Neural cell (in vitro differentiated cells): Measurements from ENCODE around the gene UNC5CL. TPM values are rescaled to one million over a fixed set of nuclear protein-coding genes. Genes with fewer than 3 reads are reported as not detected.

Experiments
- H2AFZ ChIP-seq: fragments of 200-600, 300-800 bp; sonication (generic), shearing (Covaris generic); 2 replicates; pipeline ENCODE4 v1.6.0; 2014; ENCODE audit warnings: low read depth, mild to moderate bottlenecking, antibody characterized with exemption, low read length, moderate library complexity
- H3F3A ChIP-seq: fragments of 200-600 bp; shearing (Covaris generic); 2 replicates; pipeline ENCODE4 v1.6.1; 2016; ENCODE audit warnings: mild to moderate bottlenecking, moderate library complexity, mixed read lengths, antibody characterized with exemption, low read length; ENCODE audit not compliant: insufficient read depth, poor library complexity, severe bottlenecking
- H3K27ac ChIP-seq: fragments of 200-600, 300-800 bp; sonication (generic), shearing (Covaris generic); 2 replicates; pipeline ENCODE4 v1.5.1; 2014; ENCODE audit warnings: mild to moderate bottlenecking, low read length, moderate library complexity
- H3K27me3 ChIP-seq: fragments of 300-800, 200-600 bp; sonication (generic), shearing (Covaris generic); 2 replicates; pipeline ENCODE4 v1.6.0; 2014; ENCODE audit warnings: mild to moderate bottlenecking, low read depth, low read length, moderate library complexity; ENCODE audit not compliant: insufficient read depth
- H3K36me3 ChIP-seq: fragments of 300-800, 200-600 bp; sonication (generic), shearing (Covaris generic); 2 replicates; pipeline ENCODE4 v1.5.1; 2014; ENCODE audit warnings: mild to moderate bottlenecking, antibody characterized with exemption, low read length, moderate library complexity; ENCODE audit not compliant: insufficient read depth
- H3K4me2 ChIP-seq: fragments of 300-800, 200-600 bp; sonication (generic), shearing (Covaris generic); 2 replicates; pipeline ENCODE4 v1.6.0; 2014; ENCODE audit warnings: mild to moderate bottlenecking, low read length
- H3K4me3 ChIP-seq: fragments of 300-800, 200-600 bp; sonication (generic), shearing (Covaris generic); 2 replicates; pipeline ENCODE4 v1.5.1; 2014; ENCODE audit warnings: mild to moderate bottlenecking, low read length, moderate library complexity
- H3K79me2 ChIP-seq: fragments of 200-600 bp; shearing (Covaris generic); replicated peaks from 2 replicates; pipeline ENCODE4 v1.6.0; 2014; ENCODE audit warnings: mild to moderate bottlenecking, low read length, moderate library complexity; ENCODE audit not compliant: insufficient read depth
- H3K9ac ChIP-seq: fragments of 300-800, 200-600 bp; sonication (generic), shearing (Covaris generic); 2 replicates; pipeline ENCODE4 v1.6.1; 2016; ENCODE audit warnings: mild to moderate bottlenecking, low read length, mixed read lengths
- H3K9me2 ChIP-seq: fragments of 200-600 bp; shearing (Covaris generic); 2 replicates; pipeline ENCODE4 v1.6.1; 2016; ENCODE audit warnings: mild to moderate bottlenecking, low read length, mixed read lengths; ENCODE audit not compliant: insufficient read depth
- H3K9me3 ChIP-seq: fragments of 200-600, 300-800 bp; sonication (generic), shearing (Covaris generic); 2 replicates; pipeline ENCODE4 v1.6.1; 2016; ENCODE audit warnings: mild to moderate bottlenecking, mixed run types, low read length, moderate library complexity, mixed read lengths
- H4K20me1 ChIP-seq: fragments of 200-600 bp; shearing (Covaris generic); 2 replicates; pipeline ENCODE4 v1.6.1; 2016; ENCODE audit warnings: mild to moderate bottlenecking, mixed run types; ENCODE audit not compliant: insufficient read depth
- EP300 ChIP-seq: fragments of 450-650 bp; conservative IDR thresholded peaks from 2 replicates; pipeline ENCODE4 v1.6.1; 2014; ENCODE audit warnings: antibody characterized with exemption, mild to moderate bottlenecking, moderate library complexity; ENCODE audit not compliant: poor library complexity, severe bottlenecking
- EZH2 ChIP-seq: fragments of 200-600, 300-800 bp; shearing (Covaris generic), sonication (generic); IDR thresholded peaks from 2 replicates; pipeline ENCODE4 v1.6.1; 2014; ENCODE audit warnings: antibody characterized with exemption, low read length, borderline replicate concordance, mild to moderate bottlenecking; ENCODE audit not compliant: insufficient read depth, poor library complexity, severe bottlenecking
- MXI1 ChIP-seq: fragments of 450-650 bp; conservative IDR thresholded peaks from 2 replicates; pipeline ENCODE4 v1.6.1; 2014; ENCODE audit warnings: antibody characterized with exemption, mild to moderate bottlenecking; ENCODE audit not compliant: poor library complexity, severe bottlenecking
- POLR2AphosphoS5 ChIP-seq: IDR thresholded peaks from 2 replicates; pipeline ENCODE4 v1.6.1; 2012
- RAD21 ChIP-seq: fragments of 450-650 bp; conservative IDR thresholded peaks from 2 replicates; pipeline ENCODE4 v1.6.1; 2014; ENCODE audit warnings: antibody characterized with exemption, mild to moderate bottlenecking, moderate library complexity
- SMC3 ChIP-seq: fragments of 450-650 bp; conservative IDR thresholded peaks from 2 replicates; pipeline ENCODE4 v1.6.1; 2014; ENCODE audit warnings: antibody characterized with exemption, mild to moderate bottlenecking, moderate library complexity; ENCODE audit not compliant: poor library complexity
- TAF1 ChIP-seq: IDR thresholded peaks from 2 replicates; pipeline ENCODE4 v1.6.1; 2012; ENCODE audit warnings: low read depth
- polyA plus RNA-seq: library from polyadenylated mRNA; depleted of rRNA; stranded (reverse); fragments of >200 nt; gene quantifications from 2 replicates; pipeline ENCODE4 v1.2.3, GENCODE V29; 2014
- TF ChIP-seq, protein P1 (sequence below): fragments of 450-650 bp; IDR thresholded peaks from 2 replicates; pipeline ENCODE4 v1.5.1; 2014; ENCODE audit warnings: antibody characterized with exemption, mild to moderate bottlenecking, moderate library complexity; ENCODE audit not compliant: poor library complexity, severe bottlenecking
- TF ChIP-seq, protein P2 (sequence below): IDR thresholded peaks from 2 replicates; pipeline ENCODE4 v1.6.1; 2012; ENCODE audit warnings: borderline replicate concordance

The UNC5CL gene
- polyA plus RNA-seq, 1 donor from 2014 or later = 1.0 TPM

DNA sequence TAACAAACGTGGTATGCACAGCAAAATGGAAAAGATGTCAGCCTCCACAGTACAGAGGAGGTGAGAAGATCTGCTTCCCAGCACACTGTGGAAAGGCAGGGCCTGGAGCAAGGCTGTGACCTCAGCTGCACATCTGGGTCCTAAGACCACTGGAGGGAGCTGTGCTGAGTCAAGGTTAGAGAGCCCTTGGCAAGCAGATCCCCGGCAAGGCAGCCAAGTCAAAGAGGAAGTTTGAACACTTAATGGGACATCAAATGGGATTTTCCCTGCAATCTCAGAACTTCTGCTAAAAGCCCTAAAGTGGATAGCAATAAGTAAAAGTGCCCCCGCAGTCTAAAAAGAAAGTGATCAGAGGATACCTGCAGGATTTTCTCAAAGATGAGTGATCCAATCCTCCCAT is 39.5 kb downstream of the UNC5CL start:
- TF ChIP-seq TAF1 (no peak), SMC3 (no peak), POLR2AphosphoS5 (no peak), EP300 (no peak), EZH2 (no peak), RAD21 (no peak)
- TF ChIP-seq, protein P1, sequence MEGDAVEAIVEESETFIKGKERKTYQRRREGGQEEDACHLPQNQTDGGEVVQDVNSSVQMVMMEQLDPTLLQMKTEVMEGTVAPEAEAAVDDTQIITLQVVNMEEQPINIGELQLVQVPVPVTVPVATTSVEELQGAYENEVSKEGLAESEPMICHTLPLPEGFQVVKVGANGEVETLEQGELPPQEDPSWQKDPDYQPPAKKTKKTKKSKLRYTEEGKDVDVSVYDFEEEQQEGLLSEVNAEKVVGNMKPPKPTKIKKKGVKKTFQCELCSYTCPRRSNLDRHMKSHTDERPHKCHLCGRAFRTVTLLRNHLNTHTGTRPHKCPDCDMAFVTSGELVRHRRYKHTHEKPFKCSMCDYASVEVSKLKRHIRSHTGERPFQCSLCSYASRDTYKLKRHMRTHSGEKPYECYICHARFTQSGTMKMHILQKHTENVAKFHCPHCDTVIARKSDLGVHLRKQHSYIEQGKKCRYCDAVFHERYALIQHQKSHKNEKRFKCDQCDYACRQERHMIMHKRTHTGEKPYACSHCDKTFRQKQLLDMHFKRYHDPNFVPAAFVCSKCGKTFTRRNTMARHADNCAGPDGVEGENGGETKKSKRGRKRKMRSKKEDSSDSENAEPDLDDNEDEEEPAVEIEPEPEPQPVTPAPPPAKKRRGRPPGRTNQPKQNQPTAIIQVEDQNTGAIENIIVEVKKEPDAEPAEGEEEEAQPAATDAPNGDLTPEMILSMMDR = no peak
- TF ChIP-seq, protein P2, sequence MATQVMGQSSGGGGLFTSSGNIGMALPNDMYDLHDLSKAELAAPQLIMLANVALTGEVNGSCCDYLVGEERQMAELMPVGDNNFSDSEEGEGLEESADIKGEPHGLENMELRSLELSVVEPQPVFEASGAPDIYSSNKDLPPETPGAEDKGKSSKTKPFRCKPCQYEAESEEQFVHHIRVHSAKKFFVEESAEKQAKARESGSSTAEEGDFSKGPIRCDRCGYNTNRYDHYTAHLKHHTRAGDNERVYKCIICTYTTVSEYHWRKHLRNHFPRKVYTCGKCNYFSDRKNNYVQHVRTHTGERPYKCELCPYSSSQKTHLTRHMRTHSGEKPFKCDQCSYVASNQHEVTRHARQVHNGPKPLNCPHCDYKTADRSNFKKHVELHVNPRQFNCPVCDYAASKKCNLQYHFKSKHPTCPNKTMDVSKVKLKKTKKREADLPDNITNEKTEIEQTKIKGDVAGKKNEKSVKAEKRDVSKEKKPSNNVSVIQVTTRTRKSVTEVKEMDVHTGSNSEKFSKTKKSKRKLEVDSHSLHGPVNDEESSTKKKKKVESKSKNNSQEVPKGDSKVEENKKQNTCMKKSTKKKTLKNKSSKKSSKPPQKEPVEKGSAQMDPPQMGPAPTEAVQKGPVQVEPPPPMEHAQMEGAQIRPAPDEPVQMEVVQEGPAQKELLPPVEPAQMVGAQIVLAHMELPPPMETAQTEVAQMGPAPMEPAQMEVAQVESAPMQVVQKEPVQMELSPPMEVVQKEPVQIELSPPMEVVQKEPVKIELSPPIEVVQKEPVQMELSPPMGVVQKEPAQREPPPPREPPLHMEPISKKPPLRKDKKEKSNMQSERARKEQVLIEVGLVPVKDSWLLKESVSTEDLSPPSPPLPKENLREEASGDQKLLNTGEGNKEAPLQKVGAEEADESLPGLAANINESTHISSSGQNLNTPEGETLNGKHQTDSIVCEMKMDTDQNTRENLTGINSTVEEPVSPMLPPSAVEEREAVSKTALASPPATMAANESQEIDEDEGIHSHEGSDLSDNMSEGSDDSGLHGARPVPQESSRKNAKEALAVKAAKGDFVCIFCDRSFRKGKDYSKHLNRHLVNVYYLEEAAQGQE = no peak
- Histone ChIP-seq H4K20me1 (no peaks in the 10 kb centered on the region), H3K36me3 (no peaks in the 10 kb centered on the region), H2AFZ (no peak overlapping the region), H3F3A (no peaks in the 10 kb centered on the region), H3K9ac (no peak overlapping the region), H3K79me2 (no peaks in the 10 kb centered on the region), H3K27ac (no peak overlapping the region), H3K4me3 (no peak overlapping the region), H3K4me2 (no peak overlapping the region), H3K9me2 (no peaks in the 10 kb centered on the region), H3K27me3 (peaks cover 27% of the 10 kb centered on the region), H3K9me3 (no peaks in the 10 kb centered on the region)

DNA sequence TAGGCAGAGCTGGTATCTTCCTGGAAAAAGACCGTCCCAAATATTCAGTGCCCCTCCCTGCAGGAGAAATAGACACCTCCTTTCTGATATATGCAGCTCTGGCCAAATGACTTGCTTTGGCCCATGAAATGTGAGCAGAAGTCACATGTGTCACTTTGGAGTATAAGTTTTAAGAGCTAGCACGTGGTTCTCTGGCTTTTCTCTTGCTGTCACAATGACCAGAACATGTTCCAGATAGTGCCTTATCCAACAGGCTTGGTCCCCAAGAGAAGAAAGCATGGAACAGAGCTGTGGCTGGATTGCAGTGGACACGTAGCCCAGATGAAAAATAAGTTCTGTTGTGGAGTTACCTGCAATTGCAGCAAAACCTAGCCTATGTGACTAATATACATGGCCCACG is 40.4 kb downstream of the UNC5CL start:
- no peaks in the 10 kb centered on the region for H3K36me3 ChIP-seq
- H2AFZ ChIP-seq = no peak overlapping the region
- H3K4me3 ChIP-seq = no peak overlapping the region
- peaks cover 30% of the 10 kb centered on the region for H3K27me3 ChIP-seq
- no peak overlapping the region for H3K27ac ChIP-seq
- H3K79me2 ChIP-seq = no peaks in the 10 kb centered on the region
- H3K9me3 ChIP-seq = no peaks in the 10 kb centered on the region
- H3F3A ChIP-seq = no peaks in the 10 kb centered on the region
- H3K9me2 ChIP-seq = no peaks in the 10 kb centered on the region
- no peak overlapping the region for H3K9ac ChIP-seq
- H4K20me1 ChIP-seq = no peaks in the 10 kb centered on the region
- H3K4me2 ChIP-seq = no peak overlapping the region
- TF ChIP-seq EZH2 (no peak), TAF1 (no peak), POLR2AphosphoS5 (no peak), SMC3 (no peak), EP300 (no peak), MXI1 (no peak)
- TF ChIP-seq, protein P2 = no peak
- TF ChIP-seq, protein P1 = no peak
